Measurements from ENCODE around the gene RPS6KA4.
A peak's percentile ranks its signal among the peaks of the same experiment; 100 is the strongest.
"Not testable (repeated sequence)": the region's sequence is repeated elsewhere in the genome, so short reads cannot be mapped to it uniquely, and the experiment has no call there.

RPS6KA4 gene

GRCh38 chr11:64358907-64359711 is at the start of gene RPS6KA4:
Gene RPS6KA4, plus strand, starts transcription at chr11:64359162. Its CDS starts 74 bp downstream, at chr11:64359236.
- DNase-seq (ENCODE audit: low read depth): no peak

- no peak for DNase-seq (ENCODE audit: low read depth)
Measured at GRCh38 chr11:64312947-64313346, 46.0 kb upstream of the RPS6KA4 start.

GRCh38 chr11:64313491-64314145 is 45.3 kb upstream of the RPS6KA4 start:
- no peak for DNase-seq (ENCODE audit: low read depth)

GRCh38 chr11:64314146-64314804 is 44.7 kb upstream of the RPS6KA4 start:
- no peak for DNase-seq (ENCODE audit: low read depth)

GRCh38 chr11:64314805-64315561 is 44.0 kb upstream of the RPS6KA4 start:
- DNase-seq (ENCODE audit: low read depth): no peak

- not testable (repeated sequence) for DNase-seq (ENCODE audit: low read depth)
Measured at GRCh38 chr11:64315667-64316526, 43.1 kb upstream of the RPS6KA4 start.

GRCh38 chr11:64316672-64317324 is 42.2 kb upstream of the RPS6KA4 start:
- DNase-seq (ENCODE audit: low read depth): no peak

GRCh38 chr11:64317325-64317960 is 41.5 kb upstream of the RPS6KA4 start, which contains the start of gene TRMT112:
Gene TRMT112, minus strand, starts transcription at chr11:64317559. Its CDS starts 33 bp downstream, at chr11:64317526.
- peak; percentile 88 for DNase-seq (ENCODE audit: low read depth)

GRCh38 chr11:64317961-64318765 is 40.8 kb upstream of the RPS6KA4 start, which contains the start of gene PRDX5:
Gene PRDX5, plus strand, starts transcription at chr11:64318121. Its CDS starts 95 bp downstream, at chr11:64318216.
- DNase-seq (ENCODE audit: low read depth): peak; percentile 86

GRCh38 chr11:64318766-64319761 is 39.9 kb upstream of the RPS6KA4 start:
- DNase-seq (ENCODE audit: low read depth): no peak

- no peak for DNase-seq (ENCODE audit: low read depth)
Measured at GRCh38 chr11:64320556-64320955, 38.4 kb upstream of the RPS6KA4 start.

- no peak for DNase-seq (ENCODE audit: low read depth)
Measured at GRCh38 chr11:64321026-64321425, 37.9 kb upstream of the RPS6KA4 start.

- DNase-seq (ENCODE audit: low read depth): no peak
Measured at GRCh38 chr11:64321533-64321932, 37.4 kb upstream of the RPS6KA4 start.

GRCh38 chr11:64322925-64323260 is 36.1 kb upstream of the RPS6KA4 start:
- no peak for DNase-seq (ENCODE audit: low read depth)

GRCh38 chr11:64323373-64323772 is 35.6 kb upstream of the RPS6KA4 start:
- no peak for DNase-seq (ENCODE audit: low read depth)

GRCh38 chr11:64323984-64324383 is 35.0 kb upstream of the RPS6KA4 start:
- DNase-seq (ENCODE audit: low read depth): not testable (repeated sequence)

GRCh38 chr11:64324692-64325469 is 34.1 kb upstream of the RPS6KA4 start:
- DNase-seq (ENCODE audit: low read depth): no peak

Measured in activated T-cell treated with anti-CD3 and anti-CD28 coated beads for 1 hour (primary cell).